WTC11 (cell line): ENCODE data around the gene EFNA5.

ENCODE experiments used
- CREM ChIP-seq: sonication (generic); formaldehyde crosslinking; IDR thresholded peaks from 2 replicates; pipeline ENCODE4 v1.8.1; 2022; ENCODE audit warnings: mild to moderate bottlenecking, missing genetic modification reagents, moderate library complexity
- CTCF ChIP-seq: fragments of 200-600 bp; IDR thresholded peaks from 2 replicates; pipeline ENCODE4 v1.8.0; 2022; ENCODE audit warnings: antibody characterized with exemption
- ZNF512 ChIP-seq: sonication (generic); formaldehyde crosslinking; IDR thresholded peaks from 2 replicates; pipeline ENCODE4 v1.8.1; 2022; ENCODE audit warnings: missing genetic modification reagents, borderline replicate concordance

- TF ChIP-seq CTCF = no peak
- no peak for TF ChIP-seq ZNF512 (CRISPR knock-in tag)
- no peak for TF ChIP-seq CREM (CRISPR knock-in tag)
Observed at GRCh38 chr5:107464876-107465275, 205.9 kb downstream of the EFNA5 start.
